SK-N-SH (cell line): Measurements from ENCODE around the gene FRAS1. TPM values are rescaled to one million over a fixed set of nuclear protein-coding genes. Genes with fewer than 3 reads are reported as not detected.

ENCODE experiments used
- CTCF ChIA-PET: fragments of 300-600, 350-600 bp; formaldehyde crosslinking; extraction: SDS; loops from one replicate; lab custom pipeline; 2021; lab: Yijun Ruan, JAX
- POLR2A ChIA-PET: fragments of 350-600 bp; sonication (Branson Sonifier 250); formaldehyde crosslinking; extraction: SDS; loops from one replicate; lab custom pipeline; 2020; ENCODE audit warnings: antibody characterized with exemption, inconsistent platforms; lab: Yijun Ruan, JAX
- DNase-seq: peaks from one replicate; pipeline ENCODE4 v3.0.0; 2012
- H2AFZ ChIP-seq: fragments of 200-600 bp; sonication (generic); 2 replicates; pipeline ENCODE4 v1.8.1; 2016; ENCODE audit warnings: antibody characterized with exemption, mild to moderate bottlenecking, low read depth
- H3F3A ChIP-seq: fragments of 200-600 bp; sonication (generic); replicated peaks from 2 replicates; pipeline ENCODE3; 2016; ENCODE audit warnings: antibody characterized with exemption, mild to moderate bottlenecking; ENCODE audit not compliant: insufficient read depth
- H3K27ac ChIP-seq, 2 experiments: fragments of 200-500 bp in 1 of 2; fragments of 200-600 bp in 1 of 2; sonication (Bioruptor generic) in 1 of 2; sonication (generic), shearing (Covaris generic) in 1 of 2; 2 replicates each; pipeline versions ENCODE4 v1.5.1 to v1.6.1; 2014 to 2016; ENCODE audit warnings: low read depth in 2 of 2, inconsistent platforms in 1 of 2, low read length in 1 of 2, mild to moderate bottlenecking in 1 of 2, mixed read lengths in 1 of 2
- H3K27me3 ChIP-seq: fragments of 200-600 bp; sonication (generic), shearing (Covaris generic); 2 replicates; pipeline ENCODE4 v1.6.1; 2016; ENCODE audit warnings: mixed run types; ENCODE audit not compliant: insufficient read depth
- H3K36me3 ChIP-seq, 2 experiments: fragments of 200-500 bp in 1 of 2; fragments of 200-600 bp in 1 of 2; sonication (Bioruptor generic) in 1 of 2; sonication (generic) in 1 of 2; replicated peaks in 1 of 2; 2 replicates each; pipeline versions ENCODE3 to v1.5.1; 2014 to 2016; ENCODE audit warnings: low read length in 1 of 2, mild to moderate bottlenecking in 1 of 2; ENCODE audit not compliant: insufficient read depth in 2 of 2, control insufficient read depth in 1 of 2
- H3K4me1 ChIP-seq, 2 experiments: fragments of 200-500 bp in 1 of 2; fragments of 200-600 bp in 1 of 2; sonication (Bioruptor generic) in 1 of 2; sonication (generic), shearing (Covaris generic) in 1 of 2; 2 replicates each; pipeline versions ENCODE4 v1.5.1 to v1.6.1; 2014 to 2016; ENCODE audit warnings: low read depth in 1 of 2, low read length in 1 of 2, mixed run types in 1 of 2; ENCODE audit not compliant: insufficient read depth in 2 of 2, control insufficient read depth in 1 of 2
- H3K4me2 ChIP-seq: fragments of 200-600 bp; sonication (generic), shearing (Covaris generic); 2 replicates; pipeline ENCODE4 v1.6.1; 2017; ENCODE audit warnings: mixed run types
- H3K4me3 ChIP-seq, 2 experiments: fragments of 200-500 bp in 1 of 2; fragments of 200-600 bp in 1 of 2; sonication (Bioruptor generic) in 1 of 2; sonication (generic), shearing (Covaris generic) in 1 of 2; 2 replicates each; pipeline versions ENCODE4 v1.5.1 to v1.8.1; 2014 to 2016; ENCODE audit warnings: low read depth in 2 of 2, inconsistent platforms in 1 of 2, low read length in 1 of 2, mild to moderate bottlenecking in 1 of 2, mixed read lengths in 1 of 2, moderate library complexity in 1 of 2
- H3K79me2 ChIP-seq: fragments of 200-600 bp; sonication (generic); 2 replicates; pipeline ENCODE4 v1.8.1; 2017; ENCODE audit warnings: mild to moderate bottlenecking; ENCODE audit not compliant: insufficient read depth
- H3K9ac ChIP-seq: fragments of 200-600 bp; sonication (generic); 2 replicates; pipeline ENCODE4 v1.6.1; 2017; ENCODE audit warnings: mixed run types
- H3K9me2 ChIP-seq: fragments of 200-600 bp; sonication (generic); 2 replicates; pipeline ENCODE4 v1.6.1; 2017; ENCODE audit warnings: mixed run types
- H3K9me3 ChIP-seq: fragments of 200-600 bp; sonication (generic); 2 replicates; pipeline ENCODE4 v1.6.1; 2017; ENCODE audit warnings: mixed run types, mild to moderate bottlenecking, moderate library complexity
- H4K20me1 ChIP-seq: fragments of 200-600 bp; sonication (generic); 2 replicates; pipeline ENCODE4 v1.6.1; 2017; ENCODE audit warnings: mild to moderate bottlenecking, mixed run types; ENCODE audit not compliant: insufficient read depth
- ELF1 ChIP-seq: IDR thresholded peaks from 2 replicates; pipeline ENCODE4 v1.4.0; 2012
- EP300 ChIP-seq, 2 experiments: IDR thresholded peaks; 2 replicates each; pipeline versions ENCODE4 v1.4.0 to v1.6.1; 2012; ENCODE audit warnings: borderline replicate concordance in 1 of 2, low read depth in 1 of 2, low read length in 1 of 2
- EZH2phosphoT487 ChIP-seq: fragments of 200-600 bp; sonication (generic); IDR thresholded peaks from 2 replicates; pipeline ENCODE4 v1.6.1; 2017; ENCODE audit warnings: low read depth, mixed run types, mild to moderate bottlenecking, antibody characterized with exemption, moderate library complexity, borderline replicate concordance
- FOSL2 ChIP-seq: IDR thresholded peaks from 2 replicates; pipeline ENCODE4 v1.4.0; 2012; ENCODE audit warnings: low read depth, mild to moderate bottlenecking, moderate library complexity, borderline replicate concordance
- FOXJ3 ChIP-seq: sonication (generic); formaldehyde crosslinking; IDR thresholded peaks from 2 replicates; pipeline ENCODE4 v1.5.1; 2020; ENCODE audit warnings: mild to moderate bottlenecking, missing genetic modification reagents
- FOXM1 ChIP-seq: IDR thresholded peaks from 2 replicates; pipeline ENCODE4 v1.4.0; 2012; ENCODE audit warnings: low read depth, mild to moderate bottlenecking
- GABPA ChIP-seq: IDR thresholded peaks from 2 replicates; pipeline ENCODE4 v1.4.0; 2012; ENCODE audit warnings: low read depth, mild to moderate bottlenecking
- IRF3 ChIP-seq: fragments of 150-350 bp; IDR thresholded peaks from 2 replicates; pipeline ENCODE4 v1.6.1; 2016; ENCODE audit warnings: mild to moderate bottlenecking, low read depth, low read length
- MEF2A ChIP-seq: IDR thresholded peaks from 2 replicates; pipeline ENCODE4 v1.4.0; 2012; ENCODE audit warnings: low read depth, borderline replicate concordance
- NRF1 ChIP-seq: IDR thresholded peaks from 2 replicates; pipeline ENCODE4 v1.6.1; 2012; ENCODE audit warnings: low read depth, mild to moderate bottlenecking, low read length
- PBX3 ChIP-seq: IDR thresholded peaks from 2 replicates; pipeline ENCODE4; 2012
- POLR2AphosphoS5 ChIP-seq: IDR thresholded peaks from 2 replicates; pipeline ENCODE4 v1.6.1; 2012; ENCODE audit warnings: low read depth, low read length
- REST ChIP-seq: IDR thresholded peaks from 2 replicates; pipeline ENCODE4 v1.6.1; 2012; ENCODE audit warnings: mild to moderate bottlenecking, low read depth, low read length, moderate library complexity
- RFX5 ChIP-seq: IDR thresholded peaks from 2 replicates; pipeline ENCODE4 v1.6.1; 2012; ENCODE audit warnings: mild to moderate bottlenecking, improper control_type of control experiment, low read length
- RXRA ChIP-seq: IDR thresholded peaks from 2 replicates; pipeline ENCODE4 v1.4.0; 2012; ENCODE audit warnings: low read depth, mild to moderate bottlenecking, borderline replicate concordance
- SIN3A ChIP-seq: IDR thresholded peaks from 2 replicates; pipeline ENCODE4 v1.6.1; 2012; ENCODE audit warnings: low read depth, mild to moderate bottlenecking, low read length, moderate library complexity, borderline replicate concordance
- SMC3 ChIP-seq: IDR thresholded peaks from 2 replicates; pipeline ENCODE4 v1.6.1; 2012; ENCODE audit warnings: low read depth, low read length, improper control_type of control experiment
- TCF12 ChIP-seq: IDR thresholded peaks from 2 replicates; pipeline ENCODE4 v1.4.0; 2012
- USF2 ChIP-seq: fragments of 150-350 bp; IDR thresholded peaks from 2 replicates; pipeline ENCODE4 v1.6.1; 2017; ENCODE audit warnings: antibody characterized with exemption, low read length, low read depth, borderline replicate concordance
- YY1 ChIP-seq: IDR thresholded peaks from 2 replicates; pipeline ENCODE4 v1.4.0; 2012; ENCODE audit warnings: low read depth, mild to moderate bottlenecking
- polyA plus RNA-seq, 3 experiments: library from polyadenylated mRNA; depleted of rRNA; stranded (reverse); fragments of >200 nt; gene quantifications; 2 replicates each; pipeline ENCODE4 v1.2.3, GENCODE V29; 2012

FRAS1 gene
- polyA plus RNA-seq, 1 of the 3 experiments (the other 2 are of a cell fraction), result 8.3 TPM

DNA sequence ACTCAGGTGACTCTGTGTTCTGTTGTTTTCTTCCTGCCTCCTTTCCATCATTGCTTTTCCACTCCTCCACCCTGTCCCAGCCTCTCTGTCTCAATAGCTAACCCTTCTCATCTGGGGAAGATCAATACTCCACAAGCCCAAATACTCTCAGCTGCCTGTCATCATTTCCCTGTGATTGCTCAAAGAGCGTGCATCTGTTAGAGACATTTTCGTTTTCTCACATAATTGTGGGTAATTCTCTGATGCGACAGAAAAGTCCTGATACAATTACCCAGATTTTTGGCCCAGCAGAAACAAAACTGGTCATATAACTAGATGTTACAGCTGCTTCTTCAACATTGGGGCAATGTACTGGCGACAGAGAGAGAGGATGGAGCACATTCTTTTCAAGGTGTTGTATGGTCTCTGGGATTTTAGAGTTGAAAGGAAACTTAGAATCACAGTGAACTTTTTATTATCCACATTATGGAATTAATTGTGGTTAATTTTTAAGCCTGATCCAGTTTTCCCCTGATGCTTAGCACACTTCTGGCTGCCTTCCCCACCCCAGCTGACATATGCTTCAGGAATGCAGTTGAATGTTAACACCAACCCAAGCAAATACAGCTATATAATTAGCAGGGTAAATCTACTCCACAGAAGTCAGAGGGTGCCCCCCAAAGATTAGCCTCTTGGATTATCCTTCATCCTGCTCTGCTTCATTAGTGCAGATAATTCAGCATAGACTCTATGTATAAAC is 323.0 kb downstream of the FRAS1 start (continued):
- TF ChIP-seq SMC3 (no peak), EZH2phosphoT487 (no peak), FOXM1 (no peak), IRF3 (no peak), RFX5 (no peak), RXRA (no peak), REST (no peak), GABPA (no peak)

- Histone ChIP-seq H3K4me2 (no peak overlapping the region), H4K20me1 (no peaks in the 10 kb centered on the region), H3K79me2 (no peaks in the 10 kb centered on the region), H3K4me3 (no peak overlapping the region), H3K4me1 (no peaks in the 10 kb centered on the region), H3K9me2 (no peaks in the 10 kb centered on the region), H3K27ac (no peak overlapping the region), H2AFZ (no peak overlapping the region), H3K27me3 (no peaks in the 10 kb centered on the region), H3K36me3 (peaks cover 19 to 36% of the 10 kb centered on the region in 2 experiments), H3K9me3 (no peaks in the 10 kb centered on the region), H3K9ac (no peak overlapping the region), H3F3A (no peaks in the 10 kb centered on the region)
- ChIA-PET CTCF (interaction anchor here (1.3 to 1.7 kb wide), 2 partner anchors 14 to 328 kb away, joined by 3 to 4 read pairs; no protein-coding TSS in a partner anchor), POLR2A (no interaction called here)
- no peak for DNase-seq
- no peak for TF ChIP-seq MEF2A
- no peak for TF ChIP-seq NRF1
- TF ChIP-seq POLR2AphosphoS5, result no peak
- TF ChIP-seq GABPA, result no peak
- TF ChIP-seq TCF12, result no peak
- TF ChIP-seq FOXM1, result no peak
- no peak for TF ChIP-seq YY1
- no peak for TF ChIP-seq ELF1
- TF ChIP-seq SIN3A, result no peak
- TF ChIP-seq PBX3, result no peak
- no peak for TF ChIP-seq FOSL2
- TF ChIP-seq EP300 (IDR thresholded peaks at IDR 0.05; ENCODE audit: borderline replicate concordance in 1 of 2, low read depth in 1 of 2, low read length in 1 of 2), result no peak
- TF ChIP-seq USF2, result no peak
- TF ChIP-seq FOXJ3 (CRISPR knock-in tag), result no peak
- TF ChIP-seq, all 33 proteins: peak for 0
Observed at GRCh38 chr4:78386679-78387078, 329.6 kb downstream of the FRAS1 start.
